GM21360 (cell line): ENCODE results near the gene STAB2.
"Not testable (repeated sequence)": the region's sequence is repeated elsewhere in the genome, so short reads cannot be mapped to it uniquely, and the experiment has no call there.

ENCODE experiments used
- ATAC-seq: cut with Tn5 transposase; IDR thresholded peaks from one replicate; pipeline ENCODE4 v1.9.1; 2021; ENCODE audit warnings: mild to moderate bottlenecking, moderate library complexity; ENCODE audit not compliant: unreplicated experiment

STAB2 gene

DNA sequence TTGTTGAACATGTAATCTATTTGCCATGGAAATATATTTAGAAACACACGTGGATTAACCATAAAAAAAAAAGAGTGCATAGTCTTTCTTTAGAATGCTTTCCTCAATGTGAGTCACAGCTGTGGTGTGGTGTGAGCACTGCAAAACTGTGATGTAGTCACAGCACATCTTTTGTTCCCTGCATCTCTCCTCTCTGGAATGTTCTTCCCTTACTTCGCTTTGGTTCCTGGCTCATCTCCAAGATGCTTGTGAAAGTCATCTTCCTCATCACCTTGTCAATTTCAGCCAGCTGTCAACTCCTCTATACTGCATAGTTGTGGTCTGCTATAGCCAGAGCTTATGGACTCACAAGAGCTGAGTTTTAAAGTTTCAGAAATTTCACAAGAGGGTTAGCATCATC, 60.2 kb downstream of the STAB2 start:
- ATAC-seq: no peak

DNA sequence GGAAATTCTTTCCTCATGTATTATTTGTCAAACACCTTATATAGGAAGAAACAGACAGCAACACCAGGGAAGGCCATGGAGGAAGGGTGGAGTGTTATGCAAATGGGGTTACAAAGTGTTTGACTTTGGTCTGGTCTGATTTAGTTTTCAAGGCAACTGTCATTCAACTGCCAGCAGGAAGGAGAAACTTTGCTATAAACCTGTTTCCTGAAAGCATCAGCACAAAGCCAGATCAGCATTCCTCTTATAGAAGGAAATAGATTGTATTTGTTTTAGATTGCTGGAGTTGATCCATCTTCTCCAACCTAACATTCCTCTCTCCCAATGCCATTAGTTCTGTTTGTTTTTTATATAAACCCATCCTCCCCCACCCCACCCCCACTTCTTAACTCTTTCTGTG, 65.7 kb downstream of the STAB2 start:
- ATAC-seq: no peak

DNA sequence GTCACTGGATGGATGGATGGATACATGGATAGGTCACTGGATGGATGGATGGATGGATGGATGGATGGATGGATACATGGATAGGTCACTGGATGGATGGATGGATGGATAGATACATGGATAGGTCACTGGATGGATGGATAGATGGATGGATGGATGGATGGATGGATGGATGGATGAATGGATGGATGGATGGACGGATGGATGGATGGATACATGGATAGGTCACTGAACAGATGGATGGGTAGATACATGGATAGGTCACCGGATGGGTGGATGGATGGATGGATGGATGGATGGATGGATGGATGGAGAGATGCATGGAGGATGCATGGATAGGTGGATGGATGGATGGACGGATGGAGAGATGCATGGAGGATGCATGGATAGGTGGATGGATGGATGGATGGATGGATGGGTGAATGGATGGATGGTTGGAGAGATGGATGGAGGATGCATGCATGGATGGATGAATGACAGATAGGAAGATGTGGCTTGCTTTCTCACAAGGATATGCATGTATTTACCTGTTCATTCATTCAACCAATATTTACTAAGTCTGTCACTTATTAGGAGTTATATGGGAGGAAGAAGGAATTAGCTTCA, 66.6 kb downstream of the STAB2 start:
- not testable (repeated sequence) for ATAC-seq

DNA sequence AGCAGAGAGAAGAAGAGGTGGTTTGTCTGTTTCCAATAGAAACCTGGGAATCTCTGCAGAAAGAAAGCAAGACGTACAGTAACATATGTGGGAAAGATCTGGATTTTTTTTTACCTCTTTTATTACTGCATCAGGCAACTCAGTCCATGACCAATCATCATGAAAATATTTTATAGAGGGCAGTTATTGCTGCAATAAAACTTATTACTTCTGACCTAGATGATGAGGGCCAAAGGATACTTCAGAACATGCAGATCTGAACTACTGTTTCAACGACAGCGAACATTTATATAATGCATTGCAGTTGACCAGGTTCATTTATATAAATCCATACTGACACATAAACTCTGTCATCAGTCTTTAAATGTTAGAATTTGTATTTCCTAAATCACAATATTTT, 67.7 kb downstream of the STAB2 start:
- no peak for ATAC-seq

DNA sequence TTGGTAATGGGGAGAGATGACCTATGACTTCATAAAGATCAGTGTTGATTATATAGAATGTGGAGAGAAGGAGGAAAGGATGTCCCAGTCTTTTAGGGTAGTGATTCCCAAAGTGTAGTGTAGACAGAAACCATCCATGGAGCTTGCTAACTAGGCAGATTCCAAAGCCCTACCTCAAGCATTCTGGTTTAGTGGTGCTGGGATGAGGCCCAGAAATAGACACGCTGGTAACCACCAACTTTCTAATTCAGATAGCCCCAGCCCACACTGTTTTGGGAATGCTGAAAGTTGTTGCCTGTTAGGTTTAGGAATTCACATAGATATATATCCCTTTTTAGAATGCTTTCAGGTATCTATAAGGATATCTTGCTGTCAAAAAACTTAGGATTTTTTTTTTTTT, 69.2 kb downstream of the STAB2 start:
- ATAC-seq: no peak

DNA sequence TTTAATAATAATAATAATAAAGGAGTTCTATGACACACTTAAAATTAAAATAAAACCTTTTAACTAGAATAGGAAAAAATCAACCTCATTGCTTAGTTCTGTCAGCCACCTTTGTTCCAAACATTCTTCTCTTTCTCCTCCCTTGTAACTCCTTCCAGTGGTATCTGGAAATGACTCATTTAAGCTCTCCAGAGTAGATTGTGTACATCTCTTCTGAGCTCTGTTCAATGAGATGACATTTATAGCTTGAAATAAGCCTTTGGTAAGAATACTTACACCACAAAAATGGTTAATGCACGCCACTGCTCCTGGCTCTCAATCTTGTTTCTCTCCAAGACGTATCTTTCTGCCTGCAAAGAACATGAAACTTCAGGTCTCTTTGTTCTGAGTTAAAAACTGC, 70.3 kb downstream of the STAB2 start:
- ATAC-seq: no peak

DNA sequence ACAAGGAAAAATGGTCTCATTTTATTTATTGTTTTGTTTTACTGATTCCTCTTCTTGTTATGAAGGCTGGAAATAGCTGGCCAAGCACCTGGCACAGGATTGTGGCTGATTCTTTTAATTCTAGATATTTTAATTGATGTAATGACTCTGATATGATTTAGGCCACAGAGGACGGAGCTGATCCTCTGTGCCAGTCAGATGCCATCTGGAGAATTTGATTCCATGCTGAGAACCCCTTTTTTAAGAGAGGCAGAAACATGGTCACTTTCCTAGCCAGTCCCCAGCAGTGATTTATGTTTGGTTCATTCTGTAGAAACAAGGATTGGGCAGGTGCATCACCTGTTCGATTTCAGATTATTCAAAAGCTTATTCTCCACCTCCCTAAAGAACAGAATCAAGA, 77.6 kb downstream of the STAB2 start:
- ATAC-seq: no peak

DNA sequence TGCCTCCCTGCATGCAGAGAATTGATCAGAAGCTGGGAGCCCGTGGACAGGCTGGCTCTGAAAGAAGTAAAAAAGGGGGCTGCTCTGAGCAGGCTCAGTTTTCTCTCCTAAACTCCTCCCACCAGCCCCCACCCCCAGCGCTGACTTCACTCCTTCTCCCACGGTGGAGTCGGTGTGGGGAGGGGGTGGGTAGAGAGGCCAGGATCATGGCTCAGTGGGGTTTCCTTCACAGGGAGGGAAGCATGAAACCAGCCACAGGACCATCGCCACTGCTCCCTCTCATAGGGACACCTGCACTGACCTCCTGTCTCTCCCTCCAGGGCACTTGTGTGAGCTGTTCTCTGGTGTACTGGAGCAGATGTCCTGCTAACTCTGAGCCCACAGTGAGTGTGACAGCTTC, 78.9 kb downstream of the STAB2 start:
- ATAC-seq: no peak

DNA sequence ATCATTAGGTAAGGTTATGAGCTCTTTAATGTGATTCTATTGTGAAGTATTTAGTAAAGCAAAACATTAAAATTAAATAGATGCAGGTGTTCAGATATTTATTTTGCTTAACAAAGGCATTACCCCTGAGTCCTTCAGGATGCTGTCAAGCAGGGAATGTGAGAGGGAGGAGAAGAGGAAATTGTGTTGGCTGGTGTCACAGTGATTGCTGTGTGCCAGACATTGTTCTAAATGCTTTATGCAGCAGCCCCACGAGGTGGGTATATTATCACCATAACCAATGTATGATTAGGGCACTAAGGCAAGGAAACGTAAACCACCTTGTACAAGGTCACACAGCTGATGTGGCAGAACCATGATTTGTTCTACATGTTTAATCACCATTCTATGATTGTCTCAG, 80.1 kb downstream of the STAB2 start:
- no peak for ATAC-seq

DNA sequence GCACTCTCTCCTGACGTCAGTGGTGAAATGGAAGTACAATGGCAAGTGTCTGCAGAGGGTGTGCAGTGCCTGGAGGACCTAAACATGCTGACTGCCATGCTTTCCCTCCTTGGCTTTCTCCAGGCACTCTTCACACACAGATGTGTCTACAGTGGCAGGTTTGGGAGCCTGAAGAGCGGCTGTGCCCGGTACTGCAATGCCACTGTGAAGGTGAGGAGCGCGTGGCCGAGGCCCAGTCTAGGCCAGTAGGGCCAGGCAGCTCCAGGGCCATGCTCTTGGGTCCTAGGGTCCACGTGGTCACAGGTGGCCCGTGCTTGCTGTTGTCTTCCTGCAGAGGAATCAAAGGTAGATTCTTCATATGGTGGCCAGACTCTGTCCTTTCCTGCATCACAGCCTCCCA, 81.4 kb downstream of the STAB2 start:
- ATAC-seq: no peak

DNA sequence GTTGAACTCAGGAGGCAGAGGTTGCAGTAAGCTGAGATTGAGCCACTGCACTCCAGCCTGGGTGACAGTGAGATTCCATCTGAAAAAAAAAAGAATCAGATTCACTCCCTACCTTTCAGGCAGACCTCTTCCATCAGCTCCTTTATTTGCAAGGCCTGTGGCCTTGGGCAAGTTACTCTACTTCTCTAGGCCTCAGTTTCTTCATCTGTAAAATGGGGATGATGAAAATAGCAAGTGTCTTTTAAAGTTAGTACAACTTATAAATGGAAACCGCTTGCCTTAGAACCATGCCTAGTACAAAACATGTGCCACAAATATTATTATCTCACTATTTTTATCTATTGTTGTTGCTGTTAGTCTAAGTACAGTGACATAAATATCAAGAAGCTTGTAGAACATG, 84.3 kb downstream of the STAB2 start:
- no peak for ATAC-seq

DNA sequence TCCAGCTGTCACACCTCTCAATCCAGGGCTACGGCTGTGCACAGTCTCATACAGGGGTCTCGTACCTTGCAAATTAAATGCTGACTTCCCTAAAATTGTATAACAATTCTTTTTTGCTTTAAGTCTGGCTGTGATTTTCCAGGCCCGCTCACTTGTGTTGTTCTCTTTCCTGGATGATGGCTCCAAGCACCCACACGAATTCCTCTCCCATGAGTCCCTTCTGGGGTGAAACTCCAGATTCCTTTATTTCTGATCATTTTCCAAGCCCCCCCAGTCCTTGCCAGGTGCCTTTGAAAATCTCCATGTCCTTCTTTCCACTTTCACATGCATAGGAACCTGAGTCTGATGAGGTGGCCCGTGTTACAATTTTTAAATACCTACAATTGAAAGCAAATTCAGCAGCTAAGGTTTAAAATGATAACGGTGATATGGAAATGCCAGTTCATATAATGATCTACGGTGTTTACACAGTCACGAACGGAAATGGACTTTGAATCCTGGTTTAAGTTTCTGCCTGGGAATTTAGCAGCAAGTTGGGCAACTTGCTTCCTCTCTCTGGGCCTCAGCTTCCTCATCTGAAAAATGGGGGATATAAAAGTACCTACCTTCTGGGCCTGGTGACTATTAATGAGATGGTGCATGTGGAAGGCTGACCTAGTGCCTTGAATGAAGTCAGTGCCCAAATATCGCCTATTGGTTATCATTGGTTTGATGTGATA, 85.5 kb downstream of the STAB2 start:
- ATAC-seq: no peak

DNA sequence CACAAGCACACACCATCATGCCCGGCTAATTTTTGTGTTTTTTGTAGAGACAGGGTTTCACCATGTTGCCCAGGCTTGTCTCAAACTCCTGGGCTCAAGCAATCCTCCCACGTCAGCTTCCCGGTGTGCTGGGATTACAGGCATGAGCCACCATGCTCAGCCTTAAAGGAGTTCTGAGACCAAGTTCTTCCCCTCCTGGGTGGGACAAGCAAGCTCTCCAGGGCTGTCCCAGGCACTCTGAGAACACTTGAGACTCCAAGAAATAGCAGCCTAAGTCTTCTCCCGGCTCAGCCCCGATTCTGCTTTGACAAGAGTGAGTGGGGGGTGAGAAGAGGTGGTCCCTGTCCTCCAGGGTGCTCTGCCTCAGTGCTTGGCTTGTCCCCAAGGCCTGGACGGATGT, 86.4 kb downstream of the STAB2 start:
- no peak for ATAC-seq

DNA sequence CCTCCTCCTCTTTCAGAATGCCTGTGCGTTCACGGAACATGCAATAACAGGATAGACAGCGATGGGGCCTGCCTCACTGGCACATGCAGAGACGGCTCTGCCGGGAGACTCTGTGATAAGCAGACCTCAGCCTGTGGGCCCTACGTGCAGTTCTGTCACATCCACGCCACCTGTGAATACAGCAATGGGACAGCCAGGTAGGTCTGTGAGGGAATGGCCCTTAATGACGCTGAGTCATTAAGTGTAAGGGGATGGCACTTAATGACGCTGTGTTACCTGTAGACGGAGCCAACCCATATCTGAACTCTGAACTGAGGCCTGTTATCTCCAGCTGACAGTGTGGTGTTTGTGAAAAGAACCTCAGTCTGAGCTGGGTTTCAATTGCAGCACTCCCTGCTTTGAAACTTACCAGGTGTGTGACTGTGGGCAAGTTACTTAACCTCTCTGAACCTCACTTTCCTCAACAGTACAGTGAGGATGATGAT, 86.9 kb downstream of the STAB2 start:
- no peak for ATAC-seq

DNA sequence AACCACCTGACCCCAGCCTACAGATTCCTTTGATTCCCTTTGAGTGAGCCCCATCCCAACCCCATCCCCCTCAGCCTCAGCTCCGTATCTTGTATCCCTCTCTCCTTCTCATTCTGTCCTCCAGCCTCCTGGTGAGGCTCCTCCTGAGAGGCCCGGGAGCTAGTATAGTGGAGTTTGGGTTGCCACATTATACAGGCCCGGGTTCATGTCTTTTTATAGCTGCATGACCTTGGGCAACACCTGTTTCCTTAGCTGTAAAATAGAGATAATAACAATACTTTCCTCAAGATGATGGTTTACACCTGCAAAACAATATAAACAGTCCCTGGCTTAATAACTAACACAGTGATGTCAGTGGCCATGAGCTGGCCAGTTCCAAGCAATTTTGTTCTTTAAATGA, 89.8 kb downstream of the STAB2 start:
- no peak for ATAC-seq

DNA sequence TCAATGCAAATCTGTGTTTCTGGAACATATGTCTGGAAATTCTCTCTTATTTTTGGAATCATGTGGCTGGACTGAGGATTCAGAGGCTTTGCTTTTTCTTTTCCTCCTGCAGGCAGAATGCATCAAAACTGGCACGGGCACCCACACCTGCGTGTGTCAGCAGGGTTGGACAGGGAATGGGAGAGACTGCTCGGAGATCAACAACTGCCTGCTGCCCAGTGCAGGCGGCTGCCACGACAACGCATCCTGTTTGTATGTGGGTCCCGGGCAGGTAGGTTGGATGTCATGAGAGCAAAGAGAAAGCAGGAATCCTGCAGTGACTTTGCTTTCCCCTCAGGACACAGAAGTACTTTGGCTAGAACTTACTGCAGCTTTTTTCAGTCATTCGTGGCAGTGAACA, 90.3 kb downstream of the STAB2 start:
- no peak for ATAC-seq

DNA sequence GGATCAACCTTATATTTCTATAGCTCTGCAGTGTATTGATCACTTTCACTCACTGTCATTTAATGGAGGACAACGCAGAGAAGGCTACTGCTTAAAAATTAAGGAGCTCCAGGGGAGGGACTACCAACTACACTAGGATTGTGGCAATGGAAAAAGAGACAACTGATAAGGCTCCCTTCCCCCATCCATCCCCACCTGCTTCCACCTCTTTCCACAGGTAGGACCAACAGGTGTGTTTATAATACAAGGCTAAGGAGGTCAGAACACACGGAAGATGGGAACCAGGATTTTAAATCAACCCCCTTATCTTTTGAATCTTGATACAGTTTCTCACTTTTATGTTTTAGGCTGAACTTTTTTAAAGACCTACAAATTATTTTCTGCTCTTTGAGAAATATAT, 90.8 kb downstream of the STAB2 start:
- no peak for ATAC-seq

DNA sequence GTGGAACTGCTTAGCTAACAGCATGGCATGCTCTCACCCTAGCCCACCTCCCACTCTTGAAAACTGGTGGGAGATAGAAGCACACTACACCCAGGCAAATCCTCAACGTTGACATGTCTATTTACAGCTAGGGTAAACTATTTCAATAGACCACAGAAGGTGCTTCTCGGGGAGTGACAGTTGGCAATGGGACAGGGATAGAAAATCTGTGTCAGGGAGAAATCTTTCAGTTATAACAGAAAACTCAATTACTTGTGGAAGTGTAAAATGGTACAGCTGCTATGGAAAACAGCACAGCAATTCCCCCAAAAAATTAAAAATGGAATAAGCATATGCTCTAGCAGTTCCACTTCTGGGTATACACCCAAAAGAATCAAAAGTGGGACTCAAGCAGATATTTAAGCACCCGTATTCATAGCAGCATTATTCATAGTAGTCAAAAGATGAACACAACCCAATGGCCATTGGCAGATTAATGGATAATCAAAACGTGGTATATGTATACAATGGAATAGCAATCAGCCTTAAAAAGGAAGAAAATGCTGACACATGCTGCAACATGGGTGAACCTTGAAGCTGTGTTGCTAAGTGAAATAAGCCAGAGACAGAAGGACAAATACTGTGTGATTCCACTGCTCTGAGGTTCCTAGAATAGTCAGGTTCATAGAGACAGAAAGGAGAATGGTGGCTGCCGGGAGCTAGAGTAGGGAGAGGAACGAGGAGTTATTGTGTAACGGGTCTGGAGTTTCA, 92.5 kb downstream of the STAB2 start:
- no peak for ATAC-seq

DNA sequence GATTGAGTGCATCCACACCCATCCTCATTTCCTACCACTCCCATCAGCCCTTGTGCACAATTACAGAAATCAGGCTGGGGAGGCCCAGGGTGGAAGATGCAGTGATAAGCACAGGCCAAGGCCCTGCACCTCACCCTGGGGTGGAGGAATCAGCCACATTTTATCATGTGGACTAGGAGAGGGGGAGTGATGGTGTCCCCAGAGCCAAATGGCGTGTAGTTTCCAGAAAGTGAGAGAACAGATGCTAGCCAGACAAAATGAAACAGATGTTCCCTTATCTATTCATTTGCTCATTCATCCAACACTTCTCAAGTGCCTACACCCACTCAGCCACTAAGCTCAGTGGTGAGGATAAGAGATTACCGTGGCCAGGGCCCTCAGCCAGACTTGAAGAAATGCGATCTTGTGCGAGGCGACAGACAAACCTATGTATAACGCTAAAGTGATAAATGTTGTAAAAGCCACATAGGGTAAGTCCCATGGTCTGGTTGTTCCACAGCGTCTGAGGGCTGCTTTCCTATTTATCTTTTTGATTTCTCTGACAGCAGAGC, 93.6 kb downstream of the STAB2 start:
- no peak for ATAC-seq

DNA sequence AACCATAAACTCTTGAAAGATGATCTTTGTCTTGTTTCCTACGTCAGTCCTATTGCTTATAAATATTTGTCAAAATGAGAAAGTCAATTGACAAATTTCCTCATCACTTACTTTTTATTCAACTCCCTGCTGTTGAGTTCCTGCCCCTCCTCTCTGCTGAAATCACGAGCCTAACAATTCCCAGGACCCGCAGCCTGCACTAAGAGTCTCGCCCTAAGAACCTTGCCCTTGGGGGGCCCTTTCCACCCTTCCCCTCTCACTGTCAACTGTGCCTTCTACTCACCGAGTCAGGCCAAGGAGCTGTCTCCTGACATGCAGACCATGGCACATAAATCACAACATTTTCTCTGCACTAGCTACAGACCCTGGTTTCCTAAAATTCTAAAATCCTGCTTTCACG, 99.0 kb downstream of the STAB2 start:
- ATAC-seq: no peak

DNA sequence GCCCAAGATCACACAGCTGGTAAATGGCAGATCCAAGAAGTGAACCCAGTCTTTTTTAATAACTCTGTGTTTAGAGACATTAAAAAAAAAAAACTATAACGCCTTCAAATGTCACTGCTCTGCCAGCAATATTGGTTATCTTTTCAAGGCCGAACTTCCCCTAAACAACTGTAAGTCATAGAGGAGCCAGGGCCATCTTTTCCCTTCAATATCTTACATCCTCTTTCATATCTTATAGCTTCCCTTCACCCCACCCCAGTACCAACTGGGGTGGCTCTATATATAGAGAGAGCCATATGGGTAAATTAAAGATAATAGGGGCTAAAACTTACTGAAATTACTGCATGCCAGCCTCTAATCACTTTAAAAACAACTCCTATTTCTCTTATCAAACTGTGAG, 100.2 kb downstream of the STAB2 start:
- no peak for ATAC-seq
